Smooth muscle cell (in vitro differentiated cells): ENCODE results near the gene FUCA1. TPM values are rescaled to one million over a fixed set of nuclear protein-coding genes. Genes with fewer than 3 reads are reported as not detected.

Source experiments
- DNase-seq: peaks from one replicate; lab custom pipeline; 2025; ENCODE audit not compliant: unreplicated experiment; lab: John Stamatoyannopoulos, UW
- H2AFZ ChIP-seq: fragments of 200-600 bp; sonication (generic); 2 replicates; pipeline ENCODE4 v1.6.0; 2016; ENCODE audit warnings: antibody characterized with exemption, low read depth, mild to moderate bottlenecking
- H3F3A ChIP-seq: fragments of 200-600 bp; sonication (generic); 2 replicates; pipeline ENCODE4 v1.6.0; 2017; ENCODE audit warnings: antibody characterized with exemption, low read depth
- H3K27ac ChIP-seq: fragments of 200-600 bp; sonication (generic); 2 replicates; pipeline ENCODE4 v1.5.1; 2016; ENCODE audit warnings: low read depth, mild to moderate bottlenecking
- H3K27me3 ChIP-seq: fragments of 200-600 bp; sonication (generic); 2 replicates; pipeline ENCODE4 v1.6.1; 2016; ENCODE audit warnings: low read depth, mild to moderate bottlenecking
- H3K36me3 ChIP-seq: fragments of 200-600 bp; sonication (generic); 2 replicates; pipeline ENCODE4 v1.5.1; 2016; ENCODE audit warnings: low read depth
- H3K4me1 ChIP-seq: fragments of 200-600 bp; sonication (generic); 2 replicates; pipeline ENCODE4 v1.5.1; 2016; ENCODE audit warnings: low read depth
- H3K4me2 ChIP-seq: fragments of 200-600 bp; sonication (generic); 2 replicates; pipeline ENCODE4 v1.6.0; 2016; ENCODE audit warnings: mild to moderate bottlenecking
- H3K4me3 ChIP-seq: fragments of 200-600 bp; sonication (generic); 2 replicates; pipeline ENCODE4 v1.5.1; 2016; ENCODE audit warnings: mild to moderate bottlenecking
- H3K79me2 ChIP-seq: fragments of 200-600 bp; sonication (generic); 2 replicates; pipeline ENCODE4 v1.6.0; 2016; ENCODE audit warnings: low read depth, mild to moderate bottlenecking
- H3K9ac ChIP-seq: fragments of 200-600 bp; sonication (generic); 2 replicates; pipeline ENCODE4 v1.6.0; 2016; ENCODE audit warnings: low read depth
- H3K9me3 ChIP-seq: fragments of 200-600 bp; sonication (generic); replicated peaks from 2 replicates; pipeline ENCODE4 v1.5.1; 2016; ENCODE audit warnings: low read depth
- H4K20me1 ChIP-seq: fragments of 200-600 bp; sonication (generic); 2 replicates; pipeline ENCODE4 v1.6.0; 2016; ENCODE audit warnings: low read depth
- CTCF ChIP-seq: fragments of 200-600 bp; sonication (generic); IDR thresholded peaks from 2 replicates; pipeline ENCODE4 v1.5.1; 2017; ENCODE audit warnings: borderline replicate concordance, mild to moderate bottlenecking, antibody characterized with exemption; ENCODE audit not compliant: insufficient read depth, poor library complexity, severe bottlenecking
- WGBS: methylation state at CpG from one replicate; pipeline ENCODE4 v1.1.7; 2016; ENCODE audit warnings: low lambda C conversion rate; 5-methylcytosine and 5-hydroxymethylcytosine counted together
- polyA plus RNA-seq: library from polyadenylated mRNA; unstranded; fragments of >200 nt; fragmentation: Nextera tagmentation; extraction: Ambion mirVana; gene quantifications from 2 replicates; pipeline ENCODE4 v1.2.1, GENCODE V29; 2016
- total RNA-seq: library from RNA; depleted of rRNA; stranded (reverse); fragments of >200 nt; gene quantifications from 2 replicates; pipeline ENCODE4 v1.2.3, GENCODE V29; 2014

The FUCA1 gene
- total and polyA plus RNA-seq, 2 experiments from 2014 or later, result 10.4 to 19.0 TPM

GRCh38 chr1:23899070-23899469 lies 31.0 kb upstream of the FUCA1 start:
- Histone ChIP-seq H3K27me3 (peaks cover 39% of the 10 kb centered on the region), H3K79me2 (no peaks in the 10 kb centered on the region), H3K4me1 (no peaks in the 10 kb centered on the region), H4K20me1 (no peaks in the 10 kb centered on the region), H3K36me3 (no peaks in the 10 kb centered on the region), H3K4me3 (no peak overlapping the region), H3K9ac (no peak overlapping the region), H3K9me3 (no peaks in the 10 kb centered on the region), H3K27ac (no peak overlapping the region), H3F3A (no peaks in the 10 kb centered on the region), H2AFZ (no peak overlapping the region), H3K4me2 (no peak overlapping the region)
- 66% methylated on average over 3 of the region's 3 CpGs for WGBS
- no peak for DNase-seq
- no peak for TF ChIP-seq CTCF

- Histone ChIP-seq H3K4me2 (no peak overlapping the region), H3K9ac (no peak overlapping the region)
- 88% methylated on average over 6 of the region's 6 CpGs for WGBS
These were observed 29.0 kb upstream of the FUCA1 start for GRCh38 chr1:23897083-23897482.

GRCh38 chr1:23896491-23896890 lies 28.4 kb upstream of the FUCA1 start:
- TF ChIP-seq CTCF, result no peak
- WGBS, result 65% methylated on average over 3 of the region's 3 CpGs
- H3K27me3 ChIP-seq, result peaks cover 20% of the 10 kb centered on the region

More at GRCh38 chr1:23897083-23897482, 29.0 kb upstream of the FUCA1 start:
- Histone ChIP-seq H3K27ac (no peak overlapping the region), H3K36me3 (no peaks in the 10 kb centered on the region), H3K27me3 (peaks cover 19% of the 10 kb centered on the region), H3K9me3 (no peaks in the 10 kb centered on the region), H3F3A (no peaks in the 10 kb centered on the region), H3K79me2 (no peaks in the 10 kb centered on the region), H3K4me1 (no peaks in the 10 kb centered on the region), H4K20me1 (no peaks in the 10 kb centered on the region), H2AFZ (no peak overlapping the region), H3K4me3 (no peak overlapping the region)
- no peak for TF ChIP-seq CTCF
- no peak for DNase-seq

GRCh38 chr1:23895993-23896392 lies 27.9 kb upstream of the FUCA1 start:
- Histone ChIP-seq H3K27ac (no peak overlapping the region), H4K20me1 (no peaks in the 10 kb centered on the region), H3K9ac (no peak overlapping the region), H3K4me3 (no peak overlapping the region), H3K9me3 (no peaks in the 10 kb centered on the region), H3K4me2 (no peak overlapping the region), H3K36me3 (no peaks in the 10 kb centered on the region), H2AFZ (no peak overlapping the region), H3K79me2 (no peaks in the 10 kb centered on the region), H3F3A (no peaks in the 10 kb centered on the region), H3K4me1 (no peaks in the 10 kb centered on the region), H3K27me3 (peaks cover 16% of the 10 kb centered on the region)
- DNase-seq, result no peak
- 66% methylated on average over 4 of the region's 4 CpGs for WGBS
- no peak for TF ChIP-seq CTCF

More at GRCh38 chr1:23896491-23896890, 28.4 kb upstream of the FUCA1 start:
- no peaks in the 10 kb centered on the region for H3F3A ChIP-seq
- no peak overlapping the region for H3K9ac ChIP-seq
- H3K4me2 ChIP-seq, result no peak overlapping the region
- H3K9me3 ChIP-seq, result no peaks in the 10 kb centered on the region
- DNase-seq, result no peak
- no peaks in the 10 kb centered on the region for H3K36me3 ChIP-seq
- no peaks in the 10 kb centered on the region for H4K20me1 ChIP-seq
- no peak overlapping the region for H2AFZ ChIP-seq
- no peak overlapping the region for H3K4me3 ChIP-seq
- no peaks in the 10 kb centered on the region for H3K4me1 ChIP-seq
- no peak overlapping the region for H3K27ac ChIP-seq
- H3K79me2 ChIP-seq, result no peaks in the 10 kb centered on the region
